HepG2 (cell line): ENCODE measurements around the gene TRERF1. TPM values are rescaled to one million over a fixed set of nuclear protein-coding genes. Genes with fewer than 3 reads are reported as not detected.

Experiments used
- FOXC1 ChIP-seq: sonication (generic); formaldehyde crosslinking; IDR thresholded peaks from 2 replicates; pipeline ENCODE4 v1.8.0; 2022; ENCODE audit warnings: mild to moderate bottlenecking, missing genetic modification reagents, borderline replicate concordance
- KDM5B ChIP-seq: sonication (generic); formaldehyde crosslinking; IDR thresholded peaks from 2 replicates; pipeline ENCODE4 v1.4.0; 2020; ENCODE audit warnings: missing genetic modification reagents, mild to moderate bottlenecking, borderline replicate concordance
- KIAA2018 ChIP-seq: sonication (generic); formaldehyde crosslinking; IDR thresholded peaks from 2 replicates; pipeline ENCODE4 v1.5.0; 2020; ENCODE audit warnings: mild to moderate bottlenecking, missing genetic modification reagents, borderline replicate concordance
- PAWR ChIP-seq: sonication (generic); formaldehyde crosslinking; IDR thresholded peaks from 2 replicates; pipeline ENCODE4 v1.4.0; 2020; ENCODE audit warnings: missing genetic modification reagents, mild to moderate bottlenecking, borderline replicate concordance
- POLR2G ChIP-seq: fragments of 200-400 bp; formaldehyde crosslinking; IDR thresholded peaks from 2 replicates; pipeline ENCODE4 v1.6.1; 2018; ENCODE audit warnings: mild to moderate bottlenecking, low read depth, low read length, moderate library complexity
- ZBTB42 ChIP-seq: sonication (generic); formaldehyde crosslinking; IDR thresholded peaks from 2 replicates; pipeline ENCODE4 v1.5.0; 2020; ENCODE audit warnings: mild to moderate bottlenecking, missing genetic modification reagents
- ZNF12 ChIP-seq: sonication (generic); formaldehyde crosslinking; IDR thresholded peaks from 2 replicates; pipeline ENCODE4 v1.5.0; 2020; ENCODE audit warnings: missing genetic modification reagents
- ZNF276 ChIP-seq: sonication (generic); formaldehyde crosslinking; IDR thresholded peaks from 2 replicates; pipeline ENCODE4 v1.4.0; 2020; ENCODE audit warnings: mild to moderate bottlenecking, low read depth, missing genetic modification reagents
- ZNF280D ChIP-seq: sonication (generic); formaldehyde crosslinking; IDR thresholded peaks from 2 replicates; pipeline ENCODE4 v1.5.1; 2020; ENCODE audit warnings: mild to moderate bottlenecking, missing genetic modification reagents
- polyA plus RNA-seq, 8 experiments: library from polyadenylated mRNA; depleted of rRNA in 3 of 8; stranded (reverse) in 7 of 8; unstranded in 1 of 8; fragments of >200 nt; fragmentation: Illumina TruSeq in 4 of 8; extraction: Trizol in 4 of 8; gene quantifications; 2 replicates each; pipeline versions ENCODE4 v1.2.1 to v1.2.3, GENCODE V29; 2011 to 2016; ENCODE audit warnings: low read depth in 4 of 8, missing spikeins in 1 of 8, mixed read lengths in 1 of 8; ENCODE audit not compliant: insufficient read depth in 1 of 8
- total RNA-seq, 5 experiments: library from RNA; depleted of rRNA; stranded (reverse); fragments of >200 nt; fragmentation: Illumina TruSeq; extraction: Trizol; gene quantifications; 2 replicates each; pipeline ENCODE4 v1.2.3, GENCODE V29; 2016; ENCODE audit warnings: low read depth in 1 of 5
- TF ChIP-seq, protein P1 (sequence below): IDR thresholded peaks from 2 replicates; pipeline ENCODE4 v1.6.1; 2016; ENCODE audit warnings: missing compliant biosample characterization, missing genetic modification reagents, borderline replicate concordance

Gene TRERF1
- total and polyA plus RNA-seq, 2 of the 13 experiments (the other 11 are each of a cell fraction or from before 2014, with no cell fraction given), result 0.02 TPM; not detected in 1

GRCh38 chr6:42250274-42250931 lies 201.3 kb downstream of the TRERF1 start (continued):
- no peak for TF ChIP-seq ZNF280D (CRISPR knock-in tag)
- no peak for TF ChIP-seq KDM5B (CRISPR knock-in tag)
- TF ChIP-seq, protein P1, sequence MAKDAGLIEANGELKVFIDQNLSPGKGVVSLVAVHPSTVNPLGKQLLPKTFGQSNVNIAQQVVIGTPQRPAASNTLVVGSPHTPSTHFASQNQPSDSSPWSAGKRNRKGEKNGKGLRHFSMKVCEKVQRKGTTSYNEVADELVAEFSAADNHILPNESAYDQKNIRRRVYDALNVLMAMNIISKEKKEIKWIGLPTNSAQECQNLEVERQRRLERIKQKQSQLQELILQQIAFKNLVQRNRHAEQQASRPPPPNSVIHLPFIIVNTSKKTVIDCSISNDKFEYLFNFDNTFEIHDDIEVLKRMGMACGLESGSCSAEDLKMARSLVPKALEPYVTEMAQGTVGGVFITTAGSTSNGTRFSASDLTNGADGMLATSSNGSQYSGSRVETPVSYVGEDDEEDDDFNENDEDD (CRISPR knock-in tag), result no peak
- TF ChIP-seq ZNF12 (CRISPR knock-in tag), result no peak
- no peak for TF ChIP-seq ZBTB42
- no peak for TF ChIP-seq PAWR (CRISPR knock-in tag)
- no peak for TF ChIP-seq FOXC1 (CRISPR knock-in tag)
- no peak for TF ChIP-seq ZNF276 (CRISPR knock-in tag)
- TF ChIP-seq POLR2G, result no peak
- TF ChIP-seq KIAA2018 (CRISPR knock-in tag), result no peak
